SU-DHL-6 (cell line): ENCODE measurements around the gene SERINC5.

Source experiments
- H2AFZ ChIP-seq: fragments of 200-600 bp; sonication (generic); 2 replicates; pipeline ENCODE4 v1.6.1; 2014; ENCODE audit warnings: low read depth, mild to moderate bottlenecking, moderate library complexity, mixed read lengths, antibody characterized with exemption, low read length; ENCODE audit not compliant: severe bottlenecking
- H3F3A ChIP-seq: fragments of 200-600 bp; shearing (Covaris generic); 2 replicates; pipeline ENCODE4 v1.6.0; 2016; ENCODE audit warnings: antibody characterized with exemption, mild to moderate bottlenecking; ENCODE audit not compliant: insufficient read depth
- H3K27ac ChIP-seq: fragments of 200-600 bp; sonication (generic); 2 replicates; pipeline ENCODE4 v1.5.1; 2016; ENCODE audit warnings: low read depth, mild to moderate bottlenecking, low read length, moderate library complexity, mixed read lengths
- H3K27me3 ChIP-seq: fragments of 200-600 bp; sonication (generic), shearing (Covaris generic); 2 replicates; pipeline ENCODE4 v1.6.0; 2014; ENCODE audit warnings: mild to moderate bottlenecking, low read length
- H3K36me3 ChIP-seq: fragments of 200-600 bp; sonication (generic); 2 replicates; pipeline ENCODE4 v1.6.1; 2014; ENCODE audit warnings: mild to moderate bottlenecking, low read length, mixed read lengths
- H3K4me2 ChIP-seq: fragments of 300-600, 200-600 bp; shearing (Covaris generic), sonication (generic); 2 replicates; pipeline ENCODE4 v1.6.0; 2014; ENCODE audit warnings: low read length, low read depth, mild to moderate bottlenecking; ENCODE audit not compliant: poor library complexity, severe bottlenecking
- H3K4me3 ChIP-seq: fragments of 200-600 bp; sonication (generic); 2 replicates; pipeline ENCODE4 v1.5.1; 2014; ENCODE audit warnings: antibody characterized with exemption, low read length, mild to moderate bottlenecking, mixed read lengths; ENCODE audit not compliant: insufficient read depth, poor library complexity, severe bottlenecking
- H3K79me2 ChIP-seq: fragments of 200-600 bp; sonication (generic); 2 replicates; pipeline ENCODE4 v1.6.1; 2014; ENCODE audit warnings: mild to moderate bottlenecking, low read length, moderate library complexity; ENCODE audit not compliant: insufficient read depth
- H3K9ac ChIP-seq: fragments of 200-600 bp; sonication (generic); 2 replicates; pipeline ENCODE4 v1.7.0; 2014; ENCODE audit warnings: mild to moderate bottlenecking, low read length
- H3K9me2 ChIP-seq: fragments of 200-600 bp; sonication (generic); replicated peaks from 2 replicates; pipeline ENCODE4 v1.6.1; 2014; ENCODE audit warnings: low read length; ENCODE audit not compliant: insufficient read depth
- H3K9me3 ChIP-seq: fragments of 200-600 bp; sonication (generic); 2 replicates; pipeline ENCODE4 v1.6.1; 2014; ENCODE audit warnings: low read length, mixed read lengths; ENCODE audit not compliant: insufficient read depth
- H4K20me1 ChIP-seq: fragments of 200-600 bp; sonication (generic); 2 replicates; pipeline ENCODE4 v1.6.1; 2014; ENCODE audit warnings: low read depth, mild to moderate bottlenecking, antibody characterized with exemption, low read length, moderate library complexity, mixed read lengths
- CTCF ChIP-seq: fragments of 200-600 bp; sonication (generic); IDR thresholded peaks from one replicate; pipeline ENCODE4 v1.5.1; 2017; ENCODE audit warnings: antibody characterized with exemption, mild to moderate bottlenecking, low read length, moderate library complexity; ENCODE audit not compliant: insufficient read depth, poor library complexity, severe bottlenecking
- EZH2phosphoT487 ChIP-seq: fragments of 200-600 bp; sonication (generic), shearing (Covaris generic); conservative IDR thresholded peaks from 2 replicates; pipeline ENCODE4 v1.6.1; 2018; ENCODE audit warnings: mild to moderate bottlenecking, antibody characterized with exemption, low read length, moderate library complexity, mixed read lengths

Gene SERINC5

DNA sequence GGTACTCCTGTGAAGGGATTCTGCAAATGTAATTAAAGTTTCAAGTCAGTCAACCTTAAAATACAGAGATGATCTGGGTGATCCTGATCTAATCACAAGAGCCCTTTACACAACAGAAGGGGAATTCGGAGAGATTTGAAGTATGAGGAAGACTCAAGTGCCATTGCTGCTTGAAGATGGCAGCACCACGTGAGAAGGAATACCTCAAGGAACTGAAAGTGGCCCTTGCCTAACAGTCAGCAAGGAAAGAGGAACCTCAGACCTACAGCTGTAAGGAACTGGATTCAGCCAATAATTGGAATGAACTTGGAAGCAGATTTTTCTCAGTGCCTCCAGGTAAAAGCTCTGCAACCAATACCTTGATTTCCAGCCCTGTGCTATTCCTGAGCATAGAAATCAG is 133.3 kb downstream of the SERINC5 start:
- Histone ChIP-seq H3K9me3 (no peaks in the 10 kb centered on the region), H3K27ac (no peak overlapping the region), H4K20me1 (no peaks in the 10 kb centered on the region), H3K9ac (no peak overlapping the region), H3K4me3 (no peak overlapping the region), H2AFZ (no peak overlapping the region), H3K36me3 (no peaks in the 10 kb centered on the region), H3K9me2 (no peaks in the 10 kb centered on the region), H3K79me2 (no peaks in the 10 kb centered on the region), H3K27me3 (no peaks in the 10 kb centered on the region), H3K4me2 (no peak overlapping the region), H3F3A (no peaks in the 10 kb centered on the region)
- TF ChIP-seq EZH2phosphoT487: no peak
- TF ChIP-seq CTCF: no peak

GRCh38 chr5:80119372-80119771 is 136.5 kb downstream of the SERINC5 start:
- Histone ChIP-seq H3K9me2 (no peaks in the 10 kb centered on the region), H3K4me2 (no peak overlapping the region), H3K9me3 (no peaks in the 10 kb centered on the region), H2AFZ (no peak overlapping the region), H3K9ac (no peak overlapping the region), H3K4me3 (no peak overlapping the region), H3K36me3 (no peaks in the 10 kb centered on the region), H4K20me1 (no peaks in the 10 kb centered on the region), H3K27ac (no peak overlapping the region), H3K79me2 (no peaks in the 10 kb centered on the region), H3K27me3 (no peaks in the 10 kb centered on the region), H3F3A (no peaks in the 10 kb centered on the region)
- TF ChIP-seq CTCF (no peak), EZH2phosphoT487 (no peak)

- Histone ChIP-seq H4K20me1 (no peaks in the 10 kb centered on the region), H3K4me2 (no peak overlapping the region), H3K9me2 (no peaks in the 10 kb centered on the region), H3K27me3 (no peaks in the 10 kb centered on the region), H3K79me2 (no peaks in the 10 kb centered on the region), H2AFZ (no peak overlapping the region), H3K4me3 (no peak overlapping the region), H3K9ac (no peak overlapping the region), H3F3A (no peaks in the 10 kb centered on the region), H3K27ac (no peak overlapping the region), H3K36me3 (peaks cover 3% of the 10 kb centered on the region; the same call in 1 of the 2 replicates), H3K9me3 (no peaks in the 10 kb centered on the region)
- TF ChIP-seq EZH2phosphoT487 (no peak), CTCF (no peak)
Observed at GRCh38 chr5:80117446-80117845, 138.4 kb downstream of the SERINC5 start.
